ENCODE data around the gene SIN3A. TPM values are rescaled to one million over a fixed set of nuclear protein-coding genes. Genes with fewer than 3 reads are reported as not detected.

Gene SIN3A
- total and polyA plus RNA-seq, 2 of the 8 experiments (the other 6 are each of a cell fraction or from before 2014, with no cell fraction given), result 69.5 to 109 TPM

- no peak for TF ChIP-seq E2F6 (IDR thresholded peaks at IDR 0.05)
- TF ChIP-seq SIN3A (conservative IDR thresholded peaks at IDR 0.05 in 1 of 2, IDR thresholded peaks at IDR 0.05 in 1 of 2; ENCODE audit: low read depth in 1 of 2, low read length in 2 of 2), result no peak
- no peak for TF ChIP-seq CHD1 (IDR thresholded peaks at IDR 0.05; ENCODE audit: low read depth, low read length)
These were observed 54.0 kb downstream of the SIN3A start (continued) for GRCh38 chr15:75397494-75397893.

Data from H1 (cell line).